ENCODE measurements around the gene SCMH1.

SCMH1 gene

DNA sequence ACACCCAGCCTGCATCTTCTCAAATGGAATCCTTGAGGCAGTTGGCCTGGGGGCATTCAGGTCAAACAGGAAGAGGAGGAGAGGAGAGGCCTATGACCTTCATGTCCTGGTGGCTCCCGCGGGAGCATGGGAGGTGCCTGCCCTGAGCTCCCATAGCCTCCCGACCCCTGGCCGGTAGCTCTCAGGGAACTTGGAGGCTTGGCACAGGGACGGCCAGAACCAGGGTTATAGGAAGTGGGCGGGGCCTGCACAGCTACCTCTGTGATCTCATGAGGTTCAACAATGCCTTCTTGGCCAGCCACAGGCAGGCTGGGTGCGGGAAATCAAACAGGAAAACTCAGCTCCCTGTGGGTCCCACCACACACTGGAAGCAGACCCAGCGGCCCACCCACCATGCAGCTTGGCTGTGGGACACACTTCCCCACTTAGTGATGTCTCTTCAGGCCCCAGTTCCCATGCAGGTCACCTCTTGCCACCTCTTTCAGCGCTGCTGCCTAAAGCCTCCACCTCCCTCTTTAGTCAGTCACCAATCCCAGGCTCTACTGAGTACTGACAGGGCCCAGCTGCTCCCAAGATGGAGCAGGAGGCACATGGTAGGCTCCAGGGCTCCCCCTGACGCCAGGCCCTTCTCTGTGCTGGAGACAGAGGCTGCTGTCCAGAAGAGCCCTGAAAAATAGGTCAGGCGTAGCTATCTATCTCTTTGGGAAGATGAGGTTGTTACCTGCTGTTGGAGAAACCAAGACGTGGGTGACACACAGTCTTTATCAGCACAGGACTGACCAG, 220.4 kb downstream of the SCMH1 start, which contains the start of gene SLFNL1:
Gene SLFNL1, minus strand, starts transcription at position 200 of the 783 bp plus-strand sequence. CDS start 1,065 bp downstream, outside the sequence.
- DNase-seq, result no peak

DNA sequence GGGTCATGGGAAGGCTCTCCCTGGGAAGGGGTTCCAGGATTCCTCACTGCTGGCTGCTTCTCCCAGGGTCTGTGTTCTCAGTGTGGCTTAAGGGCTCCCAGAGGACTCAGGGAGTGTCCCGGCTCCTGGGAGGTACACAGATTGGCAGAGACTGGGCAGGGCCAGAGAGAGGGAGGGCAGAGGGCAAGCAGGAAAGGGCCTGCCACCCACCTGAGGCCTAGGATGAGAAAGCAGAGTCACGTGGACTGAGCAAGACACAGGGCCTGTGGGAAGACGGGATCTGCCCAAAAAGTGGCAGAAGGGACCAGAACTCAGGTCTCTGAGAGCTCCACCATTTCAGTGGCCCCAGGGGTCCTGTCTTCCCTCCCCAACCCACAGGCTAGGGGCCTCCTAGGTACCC, 221.5 kb downstream of the SCMH1 start:
- DNase-seq, result no peak

DNA sequence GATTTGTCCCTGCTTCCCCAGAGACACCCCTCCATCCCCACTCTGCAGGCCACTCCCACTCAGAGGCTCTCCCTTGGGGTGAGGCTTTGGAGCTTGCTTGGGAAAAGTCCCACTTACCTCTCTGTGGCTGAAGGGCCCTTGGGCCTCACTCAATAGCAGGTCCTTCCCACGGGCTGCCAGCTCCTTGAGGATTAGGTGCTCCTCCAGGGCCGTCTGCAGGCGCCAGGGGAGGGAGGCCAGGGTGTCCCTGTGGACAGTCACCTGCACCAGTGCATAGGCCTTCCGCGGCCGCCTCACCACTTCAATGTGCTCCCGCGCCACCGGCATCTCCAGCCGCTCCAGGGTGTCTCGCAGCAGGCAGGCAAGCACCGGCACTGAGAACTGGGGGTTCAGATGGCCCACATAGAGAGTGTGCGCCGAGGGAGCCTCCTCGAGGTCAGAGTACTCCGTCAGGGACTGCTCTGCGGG, 222.0 kb downstream of the SCMH1 start:
- DNase-seq, result no peak

DNA sequence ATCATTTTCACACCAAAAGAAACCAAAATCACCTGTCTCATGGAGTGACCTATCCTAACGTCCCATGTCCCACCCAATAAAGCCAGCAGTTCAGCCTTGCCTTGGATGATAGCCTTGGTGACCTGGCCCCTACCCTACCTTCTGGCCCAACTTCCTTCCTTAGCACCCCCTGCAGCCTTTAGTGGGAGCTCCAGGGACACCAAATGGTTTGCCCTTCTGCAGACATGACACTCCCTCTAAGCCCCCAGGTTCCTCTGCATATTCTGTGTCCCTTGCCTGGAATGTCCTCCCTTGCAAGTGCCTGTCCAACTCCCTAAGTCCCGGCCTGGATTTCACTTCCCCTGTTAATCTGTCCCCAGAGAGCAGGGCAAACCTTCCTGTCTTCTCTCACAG, 222.8 kb downstream of the SCMH1 start:
- no peak for DNase-seq

DNA sequence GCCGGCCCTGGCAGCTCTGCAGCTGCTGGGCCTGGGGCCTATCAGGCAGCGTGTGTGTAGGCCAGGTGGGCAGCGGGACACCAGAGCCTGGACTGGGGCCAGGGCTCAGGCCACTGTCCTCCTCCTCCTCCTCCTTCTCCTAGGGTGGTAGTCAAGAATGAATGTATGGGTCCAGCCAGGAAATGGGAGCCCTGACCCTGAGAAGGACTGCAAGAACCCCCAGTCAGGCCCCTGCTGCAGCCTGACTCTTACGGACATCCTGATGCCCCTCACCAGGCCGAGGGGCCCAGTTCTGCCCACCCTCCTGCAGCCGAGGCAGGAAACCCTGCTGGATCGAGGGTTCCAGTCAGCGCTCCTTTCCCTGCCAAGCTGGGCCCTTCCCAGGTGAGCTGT, 224.1 kb downstream of the SCMH1 start:
- DNase-seq, result no peak

DNA sequence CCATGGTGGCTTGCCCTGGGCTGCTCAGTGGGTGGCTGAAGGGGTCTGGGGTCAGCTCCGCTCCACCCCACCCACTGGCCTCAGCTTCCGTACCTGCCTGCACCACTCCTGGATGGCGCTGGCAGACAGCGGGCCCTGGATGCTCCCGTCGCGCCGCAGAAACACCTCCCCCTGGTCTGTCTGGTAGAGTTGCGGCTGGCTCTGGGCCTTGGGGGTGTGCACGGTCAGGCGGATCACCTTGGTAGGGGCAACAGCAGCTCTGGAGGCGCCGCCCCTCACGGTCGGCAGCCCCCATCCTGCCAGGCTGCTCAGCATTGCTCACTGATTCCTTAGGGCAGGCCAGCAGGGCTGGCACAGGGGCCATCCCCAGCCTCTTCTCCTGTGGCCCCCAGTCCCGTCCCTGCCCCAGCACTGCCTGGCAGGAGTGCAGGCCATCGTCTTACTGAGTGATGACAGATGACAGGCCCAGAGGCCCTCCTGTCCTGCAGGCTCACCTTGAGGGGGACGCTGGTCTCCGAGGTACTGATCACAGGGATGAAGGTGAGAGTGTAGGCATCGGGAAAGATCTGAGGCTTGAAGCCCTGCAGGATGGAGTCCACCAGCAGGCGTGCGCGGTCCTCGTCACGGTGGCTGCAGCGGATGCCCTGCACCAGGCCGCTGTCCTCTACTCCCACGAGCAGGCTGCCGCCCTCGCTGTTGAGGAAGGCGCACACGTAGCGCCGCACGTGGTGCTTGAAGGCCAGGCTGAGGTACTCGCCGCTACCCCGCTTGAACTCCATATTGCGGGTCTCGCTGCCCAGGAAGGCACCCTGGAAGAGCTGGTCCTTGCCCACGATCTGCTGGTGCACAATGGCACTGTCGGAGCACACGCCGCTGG, 224.7 kb downstream of the SCMH1 start:
- no peak for DNase-seq

DNA sequence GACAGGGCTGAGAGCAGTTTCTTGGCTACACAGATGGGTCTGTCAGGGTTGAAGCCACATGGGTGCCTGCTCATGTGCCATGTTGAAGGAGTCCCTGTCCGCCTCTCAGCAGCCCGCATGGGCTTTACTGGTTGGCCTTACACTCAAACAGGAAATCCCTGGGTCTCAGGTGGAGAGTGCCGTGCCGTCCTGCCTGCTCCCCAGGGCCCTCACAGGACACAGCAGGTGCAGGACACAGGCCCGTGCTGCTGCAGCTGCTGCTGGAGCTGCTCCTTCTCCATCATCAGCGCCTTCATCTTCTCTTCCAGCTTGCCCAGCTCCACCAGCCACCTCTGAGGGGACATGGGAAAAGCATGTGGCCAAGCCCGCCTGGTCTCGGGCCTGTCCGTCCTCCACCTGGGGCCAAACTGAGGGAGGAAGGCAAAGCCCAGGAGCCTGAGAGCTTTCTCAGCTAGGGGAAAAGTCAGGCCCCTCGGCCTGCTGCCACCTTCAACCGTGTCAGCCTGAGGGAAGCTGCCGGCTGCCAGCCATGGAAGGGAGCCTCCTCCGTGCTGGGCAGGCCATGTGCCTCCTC, 226.1 kb downstream of the SCMH1 start:
- DNase-seq, result no peak

DNA sequence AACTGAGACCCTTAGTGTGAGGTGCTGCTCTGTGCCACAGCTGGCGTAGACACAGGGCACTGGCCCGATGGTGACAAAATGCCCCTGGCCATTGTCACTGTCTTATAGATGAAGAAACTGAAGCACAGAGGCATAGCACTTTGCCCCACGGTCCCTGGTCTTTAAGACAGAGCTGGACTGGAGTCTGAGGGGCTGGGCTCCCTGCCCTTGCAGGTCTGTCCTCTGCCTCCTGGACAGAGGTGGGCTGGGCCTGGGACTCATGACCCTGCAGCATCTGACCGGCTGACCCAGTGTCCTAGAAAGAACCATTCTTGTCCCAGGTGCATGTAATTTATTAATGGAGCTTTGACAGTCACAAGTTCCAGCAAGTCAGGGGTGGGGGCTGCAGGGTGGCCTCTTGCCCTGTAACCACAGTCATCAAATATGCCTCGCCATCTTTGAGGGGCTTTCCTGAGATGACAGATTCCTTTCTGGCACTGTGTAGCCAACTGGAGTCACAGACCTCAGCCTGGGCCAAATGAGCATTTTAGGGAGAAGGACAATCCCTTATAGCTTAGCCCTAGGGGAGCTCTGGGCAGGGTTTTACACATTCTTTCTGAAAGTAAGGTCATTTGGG, 226.7 kb downstream of the SCMH1 start:
- no peak for DNase-seq

DNA sequence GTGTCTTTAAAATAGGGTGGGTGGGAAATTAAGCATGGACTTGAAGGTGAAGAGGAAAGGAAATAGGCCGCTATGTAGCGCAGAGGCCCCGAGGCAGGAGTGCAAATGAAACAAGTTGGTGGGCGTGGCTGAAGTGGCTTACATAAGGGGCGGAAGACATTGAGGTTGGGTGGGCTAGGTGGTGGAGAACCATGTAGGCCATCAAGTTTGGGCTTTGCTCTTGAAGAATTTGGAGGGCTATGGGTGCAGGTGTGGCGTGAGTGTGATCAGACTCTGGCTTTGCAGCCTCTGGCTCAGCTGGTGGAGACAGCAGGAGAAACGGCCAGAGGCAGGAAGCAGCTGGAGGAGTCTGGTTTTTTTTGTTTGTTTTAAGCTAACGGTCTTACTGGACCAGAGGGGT, 227.2 kb downstream of the SCMH1 start:
- DNase-seq, result no peak

DNA sequence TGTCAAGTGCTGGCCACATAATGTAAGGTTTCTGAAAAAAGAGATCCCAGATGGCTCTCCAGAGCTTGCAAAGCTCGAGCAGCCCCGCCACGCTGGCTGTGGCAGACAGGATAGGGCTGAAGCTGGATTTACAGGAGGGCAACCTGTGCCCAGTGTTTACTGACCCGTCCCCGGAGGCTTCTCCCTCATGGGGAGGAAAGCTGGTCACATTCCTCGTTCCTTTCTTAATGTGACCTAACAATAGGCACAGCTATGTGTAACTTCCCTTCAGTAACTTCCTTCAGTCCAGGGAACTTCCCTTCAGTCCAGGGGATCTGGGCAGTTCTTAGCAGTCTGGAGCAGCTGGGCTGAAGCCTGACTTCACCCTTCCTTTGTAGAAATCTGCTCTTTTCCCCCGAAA, 228.3 kb downstream of the SCMH1 start:
- DNase-seq, result no peak

DNA sequence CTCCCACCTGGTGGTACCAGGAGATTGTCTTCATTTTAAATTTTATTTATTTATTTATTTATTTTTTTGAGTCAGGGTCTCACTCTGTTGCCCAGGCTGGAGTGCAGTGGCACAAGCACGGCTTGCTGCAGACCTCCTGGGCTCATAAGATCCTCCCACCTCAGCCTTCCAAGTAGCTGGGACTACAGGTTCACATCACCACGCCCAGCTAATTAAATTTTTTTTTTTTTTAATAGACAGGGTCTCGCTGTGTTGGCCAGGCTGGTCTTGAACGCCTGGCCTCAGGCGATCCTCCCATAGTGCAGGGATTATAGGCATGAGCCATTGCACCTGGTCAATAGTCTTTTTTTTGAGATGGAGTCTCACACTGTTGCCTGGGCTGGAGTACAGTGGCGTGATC, 229.1 kb downstream of the SCMH1 start:
- DNase-seq, result no peak

DNA sequence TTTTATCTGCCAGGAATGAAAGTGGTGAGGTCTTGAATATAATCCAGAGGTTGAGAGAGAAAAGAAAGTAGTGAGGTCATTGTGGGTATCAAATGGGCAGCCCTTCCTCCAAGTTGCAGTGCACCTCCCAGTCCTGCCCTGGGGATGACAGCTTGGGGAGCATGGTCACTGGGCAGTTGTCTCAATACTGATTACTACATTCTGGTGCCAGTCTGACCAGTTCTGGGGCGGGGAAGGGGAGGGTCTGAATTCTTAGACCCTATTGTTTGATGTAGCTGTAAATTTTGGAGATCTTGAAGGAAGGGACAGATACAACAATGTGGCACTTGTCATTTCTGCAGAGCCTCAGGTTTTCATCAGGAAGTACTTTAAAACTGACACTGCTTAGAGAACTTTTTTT, 231.8 kb downstream of the SCMH1 start:
- DNase-seq, result no peak

DNA sequence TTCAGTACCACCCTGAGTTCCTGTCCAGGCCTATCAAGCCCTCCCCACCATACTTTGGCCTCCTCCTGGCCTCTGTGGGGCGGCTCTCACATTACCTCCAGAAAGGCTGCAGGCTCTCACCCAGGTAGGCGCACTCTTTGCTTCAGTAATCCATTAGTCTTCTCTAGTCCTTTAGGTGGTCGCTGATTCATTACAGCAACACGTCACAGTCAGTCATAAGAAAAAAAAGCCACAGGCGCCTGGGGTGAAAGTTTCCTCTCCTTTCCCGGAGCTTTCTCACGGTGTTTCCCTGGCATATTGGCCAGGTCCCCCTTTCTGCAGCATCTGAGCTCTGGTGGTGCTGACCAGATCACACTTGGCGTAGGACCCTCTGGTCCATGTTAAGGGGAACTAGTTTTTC, 232.6 kb downstream of the SCMH1 start:
- no peak for DNase-seq

DNA sequence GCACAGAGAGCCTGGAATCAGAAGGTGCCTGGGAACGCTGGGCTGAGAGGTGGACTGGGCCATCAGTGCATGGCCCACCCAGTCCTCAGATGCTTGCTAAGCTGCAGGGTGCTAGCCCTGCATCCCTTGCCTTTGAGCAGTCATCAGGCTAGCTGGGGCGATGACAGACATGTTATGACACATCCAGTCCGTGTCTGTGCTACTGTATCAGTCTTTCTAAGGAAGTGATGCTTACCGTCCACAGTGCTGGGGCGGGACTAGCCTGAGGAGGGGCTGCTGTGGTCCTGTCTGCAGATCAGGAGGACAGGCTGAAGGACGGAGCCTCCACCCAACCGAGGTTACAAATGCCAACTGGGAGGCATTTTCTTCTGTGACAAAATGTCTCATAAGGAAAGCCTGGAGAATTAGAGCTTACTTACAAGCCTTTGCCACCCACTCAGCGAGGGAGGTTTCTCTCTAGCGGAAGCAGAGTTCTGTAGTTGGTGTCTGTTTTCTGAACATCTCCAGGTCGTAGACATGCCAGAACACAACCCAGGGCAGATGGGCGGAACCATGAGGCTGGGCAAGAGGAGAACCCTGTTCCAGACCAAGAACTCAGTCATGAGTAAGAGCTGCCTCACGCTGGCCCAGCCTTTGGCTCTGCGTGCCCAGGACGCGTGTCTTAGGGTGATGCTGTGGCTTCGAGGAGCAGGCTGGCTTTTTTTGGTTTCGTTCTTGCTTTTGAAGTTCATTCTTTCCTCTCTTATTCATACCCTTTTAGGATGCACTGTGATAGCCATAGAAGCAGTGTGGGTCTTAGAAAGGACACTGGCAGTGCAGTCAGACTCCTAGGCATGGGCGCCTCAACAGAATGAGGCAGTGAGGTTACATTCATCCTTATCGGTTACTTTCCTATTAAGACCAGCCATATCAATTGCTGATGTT, 234.9 kb downstream of the SCMH1 start:
- no peak for DNase-seq

DNA sequence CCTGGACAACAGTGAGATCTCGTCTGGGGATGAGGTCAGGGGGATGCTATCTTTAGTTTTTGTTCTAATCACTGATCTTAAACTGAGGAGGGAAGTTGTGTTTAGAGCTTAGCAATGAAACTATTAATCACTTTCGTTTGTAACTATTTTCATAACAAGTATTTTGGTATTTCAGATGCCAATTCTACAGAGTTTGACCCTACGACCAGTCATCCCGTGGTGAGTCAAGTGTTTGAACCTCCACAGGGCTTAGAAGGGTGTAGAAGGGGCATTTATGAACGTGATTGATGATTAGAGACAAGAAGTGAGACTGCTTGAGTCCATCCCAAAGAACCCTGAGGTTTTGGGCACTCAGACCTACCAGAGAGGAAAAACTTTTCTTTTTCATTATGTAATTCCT, 236.2 kb downstream of the SCMH1 start:
- DNase-seq, result no peak

DNA sequence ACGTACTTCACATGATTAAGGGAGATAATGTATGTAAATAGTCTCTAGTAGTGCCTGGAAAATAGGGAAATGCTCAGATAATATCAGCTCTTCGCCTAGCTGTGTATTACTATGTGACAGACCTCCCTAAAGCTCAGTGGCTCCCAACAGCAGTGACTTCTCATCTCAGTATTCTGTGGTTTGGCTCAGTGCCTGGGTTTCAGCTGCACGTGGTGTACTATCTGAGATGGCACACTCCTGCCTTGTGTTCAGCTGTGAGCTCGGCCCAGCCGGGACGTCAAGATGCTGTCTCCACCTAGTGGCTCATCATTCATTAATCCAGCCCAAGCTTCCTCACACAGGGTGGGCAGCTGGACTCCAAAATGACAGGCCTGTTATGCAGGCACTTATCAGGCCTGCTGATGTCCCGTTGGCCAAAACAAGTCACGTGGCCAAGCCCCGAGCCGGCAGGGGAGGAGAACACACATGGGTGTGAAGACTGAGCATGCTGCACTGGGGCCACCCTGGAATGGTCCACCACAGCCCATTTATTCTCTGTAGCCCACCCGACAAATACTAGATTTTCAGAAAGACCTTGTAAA, 238.4 kb downstream of the SCMH1 start:
- DNase-seq, result peak; percentile 46 to 81 (median 74)

DNA sequence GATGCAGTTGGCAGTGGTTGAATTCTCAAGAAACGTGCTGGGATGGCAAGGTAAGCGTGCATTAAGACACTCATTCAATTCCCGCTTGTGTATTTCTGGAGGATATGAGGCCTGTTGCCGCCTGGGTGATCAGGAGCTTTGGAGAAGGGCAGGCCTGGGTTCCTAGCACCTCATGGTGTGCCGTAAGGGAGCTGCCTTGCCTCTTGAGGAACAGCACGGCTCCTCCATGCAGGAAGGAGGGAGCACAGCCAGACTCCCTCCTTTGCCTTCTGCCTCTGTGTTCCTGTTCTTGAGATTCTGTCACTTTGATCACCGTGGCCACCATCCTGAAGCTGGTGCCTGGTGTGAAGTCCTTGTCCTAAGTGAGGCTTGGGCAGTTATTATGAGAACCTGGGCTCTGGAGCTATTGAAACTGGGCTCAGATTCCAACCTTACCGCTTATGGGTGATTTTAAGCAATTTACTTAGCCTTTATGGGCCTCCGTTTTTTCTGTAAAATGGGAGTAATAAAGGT, 238.9 kb downstream of the SCMH1 start:
- no peak for DNase-seq

DNA sequence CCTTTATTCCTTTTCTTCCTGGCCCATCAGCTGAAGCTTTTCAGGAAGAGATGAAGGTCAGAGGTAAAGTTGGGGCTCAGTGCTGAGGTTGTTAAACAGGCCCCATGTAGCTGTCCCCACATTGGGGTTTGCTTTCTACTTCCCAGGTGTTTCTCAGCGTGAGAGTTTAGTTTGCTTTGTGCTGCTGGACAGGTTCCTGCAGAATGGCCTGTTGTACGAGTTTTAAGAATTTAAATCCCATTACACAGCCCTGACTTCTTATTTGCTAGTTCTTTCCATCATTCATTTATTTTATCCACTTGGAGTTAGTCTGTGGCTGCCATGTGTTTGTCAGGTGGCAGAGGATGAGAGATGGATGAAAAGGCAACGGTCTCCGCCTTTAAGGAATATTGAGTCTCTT, 243.4 kb downstream of the SCMH1 start:
- DNase-seq, result no peak

DNA sequence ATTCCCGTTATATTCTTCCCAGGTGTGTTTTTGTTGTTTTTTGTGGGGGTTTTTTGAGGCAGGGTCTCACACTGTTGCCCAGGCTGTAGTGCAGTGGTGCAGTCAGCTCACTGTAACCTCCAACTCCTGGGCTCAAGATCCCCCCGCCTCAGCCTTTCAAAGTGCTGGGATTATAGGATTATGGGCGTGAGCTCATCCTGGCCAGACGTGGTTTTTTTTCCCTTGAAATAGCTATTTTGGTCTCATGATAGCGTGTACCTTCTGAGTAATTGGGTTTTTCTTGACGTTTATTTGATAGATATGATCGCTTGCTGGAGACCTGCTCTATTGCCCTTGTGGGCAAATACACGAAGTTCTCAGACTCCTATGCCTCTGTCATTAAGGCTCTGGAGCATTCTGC, 245.0 kb downstream of the SCMH1 start:
- DNase-seq, result no peak

DNA sequence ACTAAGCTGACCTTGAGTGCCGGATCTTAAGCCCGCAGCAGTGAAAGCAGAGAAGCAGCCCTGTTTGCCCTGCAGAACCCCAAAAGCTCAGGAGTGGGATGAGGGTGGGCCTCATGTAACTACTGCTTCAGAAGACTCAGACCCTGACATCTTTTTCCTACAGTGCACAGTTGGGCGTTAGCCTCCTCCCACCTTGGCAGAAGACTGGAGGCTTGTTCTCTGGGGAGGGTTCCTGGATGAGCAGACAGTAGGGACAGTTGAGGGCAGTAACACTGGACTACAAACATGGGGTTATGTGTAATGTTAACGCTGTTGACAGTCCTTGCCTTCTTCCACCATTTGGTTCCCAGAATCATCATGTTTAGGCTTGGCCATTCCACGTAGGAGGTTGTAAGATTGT, 253.0 kb downstream of the SCMH1 start:
- no peak for DNase-seq

DNA sequence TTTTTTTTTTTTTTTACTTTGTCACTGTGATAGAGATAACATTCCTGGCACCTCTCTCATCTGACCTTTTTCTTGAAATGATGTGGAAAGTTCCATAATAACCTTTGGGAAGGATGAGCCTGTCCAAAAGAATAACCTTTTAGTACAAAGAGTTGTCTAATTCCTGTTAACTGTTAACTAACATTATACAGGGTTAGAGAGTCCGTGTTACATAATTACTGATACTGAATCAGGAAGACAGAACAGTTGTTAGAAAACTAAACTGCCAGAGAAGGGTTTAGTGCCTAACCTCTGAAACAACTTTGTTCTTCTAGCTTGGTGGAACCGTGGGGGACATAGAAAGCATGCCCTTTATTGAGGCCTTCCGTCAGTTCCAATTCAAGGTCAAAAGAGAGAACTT, 253.8 kb downstream of the SCMH1 start:
- no peak for DNase-seq
